ENCODE results near the gene E2F3. TPM values are rescaled to one million over a fixed set of nuclear protein-coding genes. Genes with fewer than 3 reads are reported as not detected.

Gene E2F3
- total and polyA plus RNA-seq, 2 donors (not counting 3 experiments of a cell fraction or from before 2014, with no cell fraction given) = 8.6 to 22.0 TPM

DNA sequence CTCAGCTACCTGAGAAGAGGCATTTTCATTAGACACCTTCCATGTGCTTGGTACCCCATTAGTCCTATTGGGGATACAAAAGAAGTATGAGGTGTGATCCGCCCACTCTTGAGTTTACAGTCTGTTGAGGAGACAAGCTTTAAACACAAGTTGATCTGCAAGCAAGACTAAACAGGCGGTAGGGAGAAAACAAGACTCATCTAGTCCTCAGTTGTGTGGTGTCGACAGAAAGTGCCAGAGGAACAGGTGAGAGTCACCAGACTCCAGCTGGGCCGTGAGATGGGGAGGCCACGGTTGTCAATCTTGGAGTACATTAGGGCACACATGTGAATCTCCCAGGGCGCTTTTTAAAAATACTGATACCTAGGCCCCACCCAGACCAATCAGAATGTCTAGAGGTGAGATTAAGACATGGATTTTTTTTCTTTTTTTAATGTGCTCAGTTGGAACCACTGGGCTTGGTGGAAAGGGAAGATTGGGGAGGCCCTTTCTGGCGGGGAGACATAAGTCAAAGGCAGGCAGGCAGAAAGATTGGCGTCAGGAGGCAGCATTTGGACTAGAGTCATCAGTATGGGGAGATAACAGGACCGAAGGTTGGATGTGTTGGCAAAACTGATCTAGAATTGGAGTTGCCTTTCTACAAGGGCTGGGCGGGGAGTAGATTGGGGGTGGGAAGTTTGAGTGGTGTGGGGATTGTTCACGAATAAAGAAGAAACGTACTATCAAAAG is 10.4 kb downstream of the E2F3 start:
- intact Hi-C loops (cut with micrococcal nuclease) = no loop called here
- DNase-seq (ENCODE audit: low read depth, low spot score) (no peak), FAIRE-seq (no peak)
- H3K4me3 ChIP-seq (replicated peaks in 1 of 3; ENCODE audit: insufficient read depth in 1 of 3, low read depth in 1 of 3, low read length in 3 of 3) = no peak overlapping the region
- ChIA-PET POLR2A (no interaction called here), CTCF (interaction anchor here (0.9 to 3.0 kb wide), 2 partner anchors 8 to 11 kb away, joined by 3 to 16 read pairs; no protein-coding TSS in a partner anchor)
- no peak overlapping the region for H3K27ac ChIP-seq (ENCODE audit: insufficient read depth, low read depth, low read length)
- H3K27me3 ChIP-seq (ENCODE audit: control insufficient read depth in 2 of 2, insufficient read depth in 2 of 2, low read length in 2 of 2) = no peaks in the 10 kb centered on the region
- H3K9me1 ChIP-seq (replicated peaks; ENCODE audit: control insufficient read depth, extremely low read depth, insufficient read depth, low read length) = no peaks in the 10 kb centered on the region
- dilution Hi-C loops (cut with MboI; ENCODE audit: extremely low pct_ligation_motif_present, low sequenced_read_pairs) = no loop called here
- peaks cover 3% of the 10 kb centered on the region for H4K20me1 ChIP-seq (replicated peaks; ENCODE audit: control insufficient read depth, extremely low read depth, insufficient read depth, low read length)
- no peak overlapping the region for H3K4me2 ChIP-seq (ENCODE audit: insufficient read depth, low read length)
- H3K36me3 ChIP-seq (ENCODE audit: control insufficient read depth in 2 of 2, extremely low read depth in 1 of 2, insufficient read depth in 2 of 2, low read length in 2 of 2) = no peaks in the 10 kb centered on the region
- no peak overlapping the region for H3K9ac ChIP-seq (replicated peaks; ENCODE audit: extremely low read depth, insufficient read depth, low read length)
- TF ChIP-seq JUN (IDR thresholded peaks at IDR 0.05; ENCODE audit: borderline replicate concordance, insufficient read depth, insufficient read length, low read depth) (no peak), MYC (IDR thresholded peaks at IDR 0.05; ENCODE audit: low read depth, low read length) (no peak), EZH2 (IDR thresholded peaks at IDR 0.05; ENCODE audit: borderline replicate concordance, low read depth, low read length, severe bottlenecking) (no peak), POLR2AphosphoS5 (IDR thresholded peaks at IDR 0.05; ENCODE audit: insufficient read depth, low read depth, low read length) (no peak), POLR2A (IDR thresholded peaks at IDR 0.05; ENCODE audit: low read depth, low read length) (no peak), FOS (IDR thresholded peaks at IDR 0.05; ENCODE audit: borderline replicate concordance, insufficient read depth, low read length) (no peak), GATA2 (IDR thresholded peaks at IDR 0.05; ENCODE audit: insufficient read depth, insufficient read length, low read depth, low read length) (no peak)
- TF ChIP-seq, protein P1, sequence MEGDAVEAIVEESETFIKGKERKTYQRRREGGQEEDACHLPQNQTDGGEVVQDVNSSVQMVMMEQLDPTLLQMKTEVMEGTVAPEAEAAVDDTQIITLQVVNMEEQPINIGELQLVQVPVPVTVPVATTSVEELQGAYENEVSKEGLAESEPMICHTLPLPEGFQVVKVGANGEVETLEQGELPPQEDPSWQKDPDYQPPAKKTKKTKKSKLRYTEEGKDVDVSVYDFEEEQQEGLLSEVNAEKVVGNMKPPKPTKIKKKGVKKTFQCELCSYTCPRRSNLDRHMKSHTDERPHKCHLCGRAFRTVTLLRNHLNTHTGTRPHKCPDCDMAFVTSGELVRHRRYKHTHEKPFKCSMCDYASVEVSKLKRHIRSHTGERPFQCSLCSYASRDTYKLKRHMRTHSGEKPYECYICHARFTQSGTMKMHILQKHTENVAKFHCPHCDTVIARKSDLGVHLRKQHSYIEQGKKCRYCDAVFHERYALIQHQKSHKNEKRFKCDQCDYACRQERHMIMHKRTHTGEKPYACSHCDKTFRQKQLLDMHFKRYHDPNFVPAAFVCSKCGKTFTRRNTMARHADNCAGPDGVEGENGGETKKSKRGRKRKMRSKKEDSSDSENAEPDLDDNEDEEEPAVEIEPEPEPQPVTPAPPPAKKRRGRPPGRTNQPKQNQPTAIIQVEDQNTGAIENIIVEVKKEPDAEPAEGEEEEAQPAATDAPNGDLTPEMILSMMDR (IDR thresholded peaks at IDR 0.05; ENCODE audit: extremely low read depth in 1 of 2, insufficient read depth in 1 of 2, low read depth in 1 of 2, low read length in 2 of 2) = no peak
- TF ChIP-seq, protein P2, sequence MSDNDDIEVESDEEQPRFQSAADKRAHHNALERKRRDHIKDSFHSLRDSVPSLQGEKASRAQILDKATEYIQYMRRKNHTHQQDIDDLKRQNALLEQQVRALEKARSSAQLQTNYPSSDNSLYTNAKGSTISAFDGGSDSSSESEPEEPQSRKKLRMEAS (IDR thresholded peaks at IDR 0.05; ENCODE audit: insufficient read depth, insufficient read length) = no peak
- H3K9me3 ChIP-seq (replicated peaks; ENCODE audit: control insufficient read depth, insufficient read depth, low read length) = no peaks in the 10 kb centered on the region
- no TSS peak for BruUV-seq (replicated peaks)
- H2AFZ ChIP-seq (ENCODE audit: low read depth, low read length) = no peak overlapping the region
- peaks cover 21% of the 10 kb centered on the region for H3K4me1 ChIP-seq (ENCODE audit: control insufficient read depth, extremely low read depth, insufficient read depth, low read length)
- H3K79me2 ChIP-seq (ENCODE audit: control insufficient read depth, insufficient read depth, low read length) = peaks cover 99% of the 10 kb centered on the region
